GM19099 (cell line): ENCODE measurements around the gene CHKB.

ENCODE experiments used
- POLR2A ChIP-seq: IDR thresholded peaks from 3 replicates; pipeline ENCODE4 v1.6.1; 2011; ENCODE audit warnings: low read depth; ENCODE audit not compliant: insufficient read length; ENCODE audit errors: extremely low read depth

Gene CHKB

GRCh38 chr22:50572965-50573364 lies 9.7 kb downstream of the CHKB start:
- no peak for TF ChIP-seq POLR2A

GRCh38 chr22:50571264-50572175 lies 11.1 kb downstream of the CHKB start:
- TF ChIP-seq POLR2A = no peak

- no peak for TF ChIP-seq POLR2A
Measured at GRCh38 chr22:50570861-50571260, 11.8 kb downstream of the CHKB start.

GRCh38 chr22:50569896-50570535 lies 12.6 kb downstream of the CHKB start:
- TF ChIP-seq POLR2A = no peak

- no peak for TF ChIP-seq POLR2A
Measured at GRCh38 chr22:50569041-50569459, 13.6 kb downstream of the CHKB start.

GRCh38 chr22:50568626-50569025 lies 14.0 kb downstream of the CHKB start:
- TF ChIP-seq POLR2A = no peak

- TF ChIP-seq POLR2A = no peak
Measured at GRCh38 chr22:50567721-50568252, 14.9 kb downstream of the CHKB start.

- no peak for TF ChIP-seq POLR2A
Measured at GRCh38 chr22:50564289-50564688, 18.4 kb downstream of the CHKB start.

GRCh38 chr22:50563413-50564160 lies 19.1 kb downstream of the CHKB start:
- TF ChIP-seq POLR2A = no peak

- TF ChIP-seq POLR2A = peak; percentile 61
Measured at GRCh38 chr22:50562523-50563412, 19.9 kb downstream of the CHKB start, which contains the start of gene SYCE3. TSS of gene SYCE3 (minus strand) at chr22:50562919. CDS start at chr22:50556405, 6,514 bp downstream.

- no peak for TF ChIP-seq POLR2A
Measured at GRCh38 chr22:50561401-50562358, 21.0 kb downstream of the CHKB start.

- TF ChIP-seq POLR2A = no peak
Measured at GRCh38 chr22:50560034-50560433, 22.6 kb downstream of the CHKB start.

- TF ChIP-seq POLR2A = no peak
Measured at GRCh38 chr22:50556703-50557102, 25.9 kb downstream of the CHKB start.
